ENCODE measurements around the gene SLC6A15.

Gene SLC6A15

GRCh38 chr12:84912198-84913128 lies at the start of gene SLC6A15:
Gene SLC6A15 (minus strand): TSS chr12:84912799. CDS start chr12:84892120, 20,679 bp downstream.
- no peak for DNase-seq (ENCODE audit: low read depth)

GRCh38 chr12:84960918-84961317 lies 48.3 kb upstream of the SLC6A15 start:
- no peak for DNase-seq (ENCODE audit: low read depth)

GRCh38 chr12:84955298-84955697 lies 42.7 kb upstream of the SLC6A15 start:
- no peak for DNase-seq (ENCODE audit: low read depth)

GRCh38 chr12:84954415-84954814 lies 41.8 kb upstream of the SLC6A15 start:
- DNase-seq (ENCODE audit: low read depth) = no peak

- no peak for DNase-seq (ENCODE audit: low read depth)
Measured at GRCh38 chr12:84950971-84951546, 38.5 kb upstream of the SLC6A15 start.

GRCh38 chr12:84946753-84947152 lies 34.2 kb upstream of the SLC6A15 start:
- DNase-seq (ENCODE audit: low read depth) = no peak

GRCh38 chr12:84937415-84937814 lies 24.8 kb upstream of the SLC6A15 start:
- no peak for DNase-seq (ENCODE audit: low read depth)

GRCh38 chr12:84929501-84929900 lies 16.9 kb upstream of the SLC6A15 start:
- no peak for DNase-seq (ENCODE audit: low read depth)

GRCh38 chr12:84924981-84925380 lies 12.4 kb upstream of the SLC6A15 start:
- DNase-seq (ENCODE audit: low read depth) = no peak

GRCh38 chr12:84922693-84923092 lies 10.1 kb upstream of the SLC6A15 start:
- DNase-seq (ENCODE audit: low read depth) = no peak

GRCh38 chr12:84920331-84920730 lies 7.7 kb upstream of the SLC6A15 start:
- DNase-seq (ENCODE audit: low read depth) = no peak

GRCh38 chr12:84919271-84919670 lies 6.7 kb upstream of the SLC6A15 start:
- no peak for DNase-seq (ENCODE audit: low read depth)

GRCh38 chr12:84913129-84913515 lies 523 bp upstream of the SLC6A15 start:
- DNase-seq (ENCODE audit: low read depth) = no peak

- no peak for DNase-seq (ENCODE audit: low read depth)
Measured at GRCh38 chr12:84911271-84912197, 1.1 kb downstream of the SLC6A15 start.

GRCh38 chr12:84910549-84911241 lies 1.9 kb downstream of the SLC6A15 start:
- no peak for DNase-seq (ENCODE audit: low read depth)

- no peak for DNase-seq (ENCODE audit: low read depth)
Measured at GRCh38 chr12:84904051-84904450, 8.5 kb downstream of the SLC6A15 start.

GRCh38 chr12:84891106-84891838 lies 21.3 kb downstream of the SLC6A15 start:
- no peak for DNase-seq (ENCODE audit: low read depth)

- no peak for DNase-seq (ENCODE audit: low read depth)
Measured at GRCh38 chr12:84889818-84890217, 22.8 kb downstream of the SLC6A15 start.

GRCh38 chr12:84888861-84889260 lies 23.7 kb downstream of the SLC6A15 start:
- no peak for DNase-seq (ENCODE audit: low read depth)

GRCh38 chr12:84877340-84877739 lies 35.3 kb downstream of the SLC6A15 start:
- DNase-seq (ENCODE audit: low read depth) = no peak

- no peak for DNase-seq (ENCODE audit: low read depth)
Measured at GRCh38 chr12:84875241-84875640, 37.4 kb downstream of the SLC6A15 start.

Measured in stimulated activated CD8-positive, alpha-beta memory T cell treated with anti-CD3 and anti-CD28 coated beads, Interleukin-12 subunit alpha, Interleukin-12 subunit beta, amount 100 ng/mL, for 1 hour (primary cell).